Measurements from ENCODE around the gene FBXO38.

The FBXO38 gene

DNA sequence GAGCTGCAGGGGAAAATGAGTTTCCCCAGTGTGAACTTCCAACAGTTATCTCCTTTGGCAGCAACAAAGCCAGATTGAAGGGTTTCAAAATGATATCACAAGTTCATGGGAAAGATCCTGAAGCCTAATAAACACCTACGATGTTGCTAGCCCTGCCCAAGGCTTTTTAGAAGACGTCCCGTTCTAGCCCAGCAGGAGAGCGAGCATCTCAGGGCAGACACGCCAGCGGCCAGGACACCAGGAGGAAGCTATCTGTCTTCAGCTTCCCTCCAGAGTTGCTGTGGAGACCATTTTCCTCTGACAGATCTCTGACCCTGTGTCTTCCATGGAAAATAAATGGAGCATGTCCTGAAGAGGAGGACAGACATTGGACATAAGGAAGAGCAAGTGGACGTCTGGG, 98.4 kb downstream of the FBXO38 start:
- DNase-seq (ENCODE audit: low read depth): no peak
- TF ChIP-seq, protein P1, sequence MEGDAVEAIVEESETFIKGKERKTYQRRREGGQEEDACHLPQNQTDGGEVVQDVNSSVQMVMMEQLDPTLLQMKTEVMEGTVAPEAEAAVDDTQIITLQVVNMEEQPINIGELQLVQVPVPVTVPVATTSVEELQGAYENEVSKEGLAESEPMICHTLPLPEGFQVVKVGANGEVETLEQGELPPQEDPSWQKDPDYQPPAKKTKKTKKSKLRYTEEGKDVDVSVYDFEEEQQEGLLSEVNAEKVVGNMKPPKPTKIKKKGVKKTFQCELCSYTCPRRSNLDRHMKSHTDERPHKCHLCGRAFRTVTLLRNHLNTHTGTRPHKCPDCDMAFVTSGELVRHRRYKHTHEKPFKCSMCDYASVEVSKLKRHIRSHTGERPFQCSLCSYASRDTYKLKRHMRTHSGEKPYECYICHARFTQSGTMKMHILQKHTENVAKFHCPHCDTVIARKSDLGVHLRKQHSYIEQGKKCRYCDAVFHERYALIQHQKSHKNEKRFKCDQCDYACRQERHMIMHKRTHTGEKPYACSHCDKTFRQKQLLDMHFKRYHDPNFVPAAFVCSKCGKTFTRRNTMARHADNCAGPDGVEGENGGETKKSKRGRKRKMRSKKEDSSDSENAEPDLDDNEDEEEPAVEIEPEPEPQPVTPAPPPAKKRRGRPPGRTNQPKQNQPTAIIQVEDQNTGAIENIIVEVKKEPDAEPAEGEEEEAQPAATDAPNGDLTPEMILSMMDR (conservative IDR thresholded peaks at IDR 0.05; ENCODE audit: low read depth, low read length): no peak
- H3K4me3 ChIP-seq (ENCODE audit: low read depth, low read length): no peak overlapping the region

DNA sequence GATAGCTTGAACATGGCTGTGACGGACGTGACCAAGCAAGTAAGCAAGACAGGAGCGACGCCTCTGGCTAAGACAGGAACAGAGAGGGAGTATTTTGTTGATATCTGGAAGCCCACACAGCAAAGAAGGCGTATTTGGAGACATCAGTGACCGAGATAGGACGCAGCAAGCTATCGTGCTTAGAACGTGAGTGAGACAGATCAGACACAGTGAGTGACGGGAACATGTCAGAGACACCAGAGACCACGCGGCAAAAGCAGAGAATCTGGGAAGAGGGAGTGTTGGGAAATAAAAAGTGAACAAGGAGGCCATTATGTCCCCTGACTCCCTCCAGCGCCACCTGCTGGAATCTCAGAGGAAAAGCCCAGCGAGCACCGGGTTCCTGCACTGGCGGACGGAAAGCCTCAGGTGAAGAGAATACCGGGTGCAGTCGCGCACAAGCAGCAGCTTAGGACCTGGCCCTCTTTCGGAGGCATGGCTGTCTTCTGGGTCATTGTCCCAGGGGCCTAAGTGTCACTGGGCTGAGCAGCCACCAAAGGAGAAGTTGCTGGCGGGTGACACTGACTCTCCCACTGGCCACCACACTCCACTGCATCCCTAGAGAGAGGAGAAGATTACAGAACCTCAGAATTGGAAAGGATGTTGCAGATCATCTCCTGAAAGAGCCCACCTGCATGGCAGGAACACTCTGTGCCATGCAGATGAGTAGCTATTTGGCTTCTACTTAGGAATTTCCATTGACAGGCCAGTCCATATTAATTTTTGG, 99.1 kb downstream of the FBXO38 start:
- peak; percentile 69 for DNase-seq (ENCODE audit: low read depth)
- H3K4me3 ChIP-seq (ENCODE audit: low read depth, low read length): no peak overlapping the region
- TF ChIP-seq, protein P1 (conservative IDR thresholded peaks at IDR 0.05; ENCODE audit: low read depth, low read length): peak; percentile 89

DNA sequence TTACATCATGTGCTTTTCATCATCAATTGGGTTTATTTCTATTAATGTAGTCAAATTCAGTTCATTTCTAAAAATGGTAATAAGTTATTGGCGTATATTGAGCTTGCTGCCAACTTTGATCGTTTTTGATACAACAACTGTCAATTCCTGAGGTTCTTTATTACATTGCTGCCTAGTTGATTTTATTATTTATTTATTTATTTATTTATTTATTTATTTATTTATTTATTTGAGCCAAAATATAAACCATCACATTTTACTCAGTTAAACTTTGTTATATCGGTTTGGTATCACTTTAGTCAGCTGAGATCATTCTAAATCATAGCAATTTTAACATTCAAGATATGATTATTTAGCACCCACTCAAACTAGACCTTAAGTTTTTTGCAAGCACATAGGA, 100.0 kb downstream of the FBXO38 start:
- no peak overlapping the region for H3K4me3 ChIP-seq (ENCODE audit: low read depth, low read length)
- DNase-seq (ENCODE audit: low read depth): no peak
- TF ChIP-seq, protein P1 (conservative IDR thresholded peaks at IDR 0.05; ENCODE audit: low read depth, low read length): no peak

DNA sequence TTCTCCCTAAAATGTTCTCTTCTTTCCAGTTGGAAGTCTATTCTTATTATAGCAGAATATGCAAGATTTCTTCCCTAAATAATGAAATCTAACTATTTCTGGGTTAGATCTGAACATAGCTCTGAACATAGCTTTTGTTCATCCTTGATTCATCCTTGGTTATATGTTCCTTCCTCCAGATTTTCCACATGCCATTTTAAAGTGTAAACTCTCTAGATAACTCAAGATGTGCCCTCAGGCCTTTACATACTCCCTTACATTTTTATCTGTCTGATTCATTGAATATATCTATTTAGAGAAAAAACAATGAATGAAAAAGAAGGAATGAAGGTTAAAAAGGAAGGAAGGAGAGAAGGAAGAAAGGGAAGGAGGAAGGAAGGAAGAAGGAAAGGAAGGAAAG, 100.9 kb downstream of the FBXO38 start:
- no peak overlapping the region for H3K4me3 ChIP-seq (ENCODE audit: low read depth, low read length)
- no peak for DNase-seq (ENCODE audit: low read depth)
- TF ChIP-seq, protein P1 (conservative IDR thresholded peaks at IDR 0.05; ENCODE audit: low read depth, low read length): no peak

DNA sequence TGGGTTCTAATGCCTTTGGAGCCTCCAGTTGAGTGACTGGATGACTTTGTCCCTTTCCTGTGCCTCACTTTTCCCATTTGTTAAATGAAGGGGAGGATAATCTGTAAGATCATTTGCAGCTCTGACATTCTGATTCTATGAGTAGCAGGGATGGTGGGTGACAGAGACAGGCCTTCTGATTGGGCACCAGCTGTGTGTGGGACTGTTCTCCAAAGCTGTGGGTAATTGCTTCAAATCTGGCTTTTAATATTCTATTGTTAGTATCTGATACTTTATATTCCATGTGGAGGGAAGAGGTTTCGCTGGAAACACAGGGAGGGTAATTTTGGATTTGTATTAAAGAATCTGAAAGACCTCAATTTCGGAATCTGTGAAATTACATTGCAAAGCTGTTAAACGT, 102.7 kb downstream of the FBXO38 start:
- DNase-seq (ENCODE audit: low read depth): no peak
- TF ChIP-seq, protein P1 (conservative IDR thresholded peaks at IDR 0.05; ENCODE audit: low read depth, low read length): no peak

DNA sequence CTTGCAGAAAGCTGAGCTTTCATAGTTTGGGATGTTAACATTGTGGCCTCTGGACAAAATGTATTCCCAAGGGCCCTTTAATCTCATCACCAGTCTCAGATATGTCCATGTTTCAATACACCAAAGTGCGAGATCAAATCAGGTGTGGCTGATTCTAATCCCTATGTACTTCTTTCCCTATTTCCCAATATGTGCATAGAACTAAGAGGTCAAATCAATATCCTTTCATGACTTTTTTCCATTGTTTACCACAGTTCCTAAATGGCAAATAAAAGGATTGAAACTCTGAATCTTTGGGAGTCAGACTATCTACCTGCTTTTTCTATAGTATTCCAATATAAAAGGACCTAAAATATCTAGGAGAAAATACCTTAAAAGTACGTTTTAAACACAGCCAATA, 105.0 kb downstream of the FBXO38 start:
- no peak for DNase-seq (ENCODE audit: low read depth)
- no peak overlapping the region for H3K4me3 ChIP-seq (ENCODE audit: low read depth, low read length)
- TF ChIP-seq, protein P1 (conservative IDR thresholded peaks at IDR 0.05; ENCODE audit: low read depth, low read length): no peak

More for the DNA sequence above, 102.7 kb downstream of the FBXO38 start:
- H3K4me3 ChIP-seq (ENCODE audit: low read depth, low read length): no peak overlapping the region

Data from choroid plexus epithelial cell (primary cell).